Endothelial cell of umbilical vein (primary cell): Measurements from ENCODE around the gene AKAP6.

ENCODE experiments used
- EZH2 ChIP-seq: IDR thresholded peaks from 2 replicates; pipeline ENCODE4 v1.6.1; 2012; ENCODE audit warnings: borderline replicate concordance, low read depth, mild to moderate bottlenecking, moderate library complexity, low read length, inconsistent platforms; ENCODE audit not compliant: severe bottlenecking
- JUN ChIP-seq: IDR thresholded peaks from 2 replicates; pipeline ENCODE4 v1.6.1; 2011; ENCODE audit warnings: borderline replicate concordance, low read depth; ENCODE audit not compliant: insufficient read length, insufficient read depth
- MYC ChIP-seq: IDR thresholded peaks from one replicate; pipeline ENCODE4 v1.6.1; 2011; ENCODE audit warnings: mild to moderate bottlenecking, low read depth, low read length
- POLR2A ChIP-seq: IDR thresholded peaks from 2 replicates; pipeline ENCODE4 v1.6.1; 2012; ENCODE audit warnings: low read depth, mild to moderate bottlenecking, control low read depth, low read length
- POLR2AphosphoS5 ChIP-seq: IDR thresholded peaks from 2 replicates; pipeline ENCODE4 v1.6.1; 2012; ENCODE audit warnings: low read depth, mild to moderate bottlenecking, control low read depth, low read length, moderate library complexity; ENCODE audit not compliant: insufficient read depth
- TF ChIP-seq, protein P1 (sequence below), 2 donors: IDR thresholded peaks; 1 replicate in 1 of 2; 2 replicates in 1 of 2; pipeline ENCODE4 v1.5.1; 2011; ENCODE audit warnings: low read length in 2 of 2, mild to moderate bottlenecking in 2 of 2, moderate library complexity in 2 of 2, control low read depth in 1 of 2, inconsistent platforms in 1 of 2, low read depth in 1 of 2; ENCODE audit not compliant: insufficient read depth in 1 of 2; ENCODE audit errors: extremely low read depth in 1 of 2

DNA sequence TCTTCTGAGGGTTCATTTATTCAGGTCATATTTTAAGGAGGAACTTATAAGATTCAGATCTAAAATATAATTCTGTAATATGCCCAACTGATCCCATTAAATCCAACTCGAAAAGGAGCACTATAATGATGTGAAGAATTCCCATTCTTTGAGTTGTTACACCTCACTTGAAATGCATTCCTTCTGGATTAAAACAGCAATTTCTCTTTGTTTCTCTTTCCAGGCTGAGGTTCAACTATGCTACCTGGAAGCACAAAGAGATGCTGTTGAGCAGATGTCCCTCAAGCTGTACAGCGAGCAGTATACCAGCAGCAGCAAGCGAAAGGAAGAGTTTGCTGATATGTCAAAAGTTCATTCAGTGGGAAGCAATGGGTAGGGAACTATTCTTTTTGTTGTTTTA lies 349.0 kb downstream of the AKAP6 start:
- TF ChIP-seq POLR2AphosphoS5 = no peak
- TF ChIP-seq, protein P1, sequence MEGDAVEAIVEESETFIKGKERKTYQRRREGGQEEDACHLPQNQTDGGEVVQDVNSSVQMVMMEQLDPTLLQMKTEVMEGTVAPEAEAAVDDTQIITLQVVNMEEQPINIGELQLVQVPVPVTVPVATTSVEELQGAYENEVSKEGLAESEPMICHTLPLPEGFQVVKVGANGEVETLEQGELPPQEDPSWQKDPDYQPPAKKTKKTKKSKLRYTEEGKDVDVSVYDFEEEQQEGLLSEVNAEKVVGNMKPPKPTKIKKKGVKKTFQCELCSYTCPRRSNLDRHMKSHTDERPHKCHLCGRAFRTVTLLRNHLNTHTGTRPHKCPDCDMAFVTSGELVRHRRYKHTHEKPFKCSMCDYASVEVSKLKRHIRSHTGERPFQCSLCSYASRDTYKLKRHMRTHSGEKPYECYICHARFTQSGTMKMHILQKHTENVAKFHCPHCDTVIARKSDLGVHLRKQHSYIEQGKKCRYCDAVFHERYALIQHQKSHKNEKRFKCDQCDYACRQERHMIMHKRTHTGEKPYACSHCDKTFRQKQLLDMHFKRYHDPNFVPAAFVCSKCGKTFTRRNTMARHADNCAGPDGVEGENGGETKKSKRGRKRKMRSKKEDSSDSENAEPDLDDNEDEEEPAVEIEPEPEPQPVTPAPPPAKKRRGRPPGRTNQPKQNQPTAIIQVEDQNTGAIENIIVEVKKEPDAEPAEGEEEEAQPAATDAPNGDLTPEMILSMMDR (IDR thresholded peaks at IDR 0.05; ENCODE audit: extremely low read depth in 1 of 2, insufficient read depth in 1 of 2, low read depth in 1 of 2, low read length in 2 of 2) = no peak
- TF ChIP-seq EZH2 = no peak
- no peak for TF ChIP-seq POLR2A
- no peak for TF ChIP-seq JUN
- TF ChIP-seq MYC = no peak
